D341Med (cell line): ENCODE measurements around the gene ZNF883.

Experiments
- DNase-seq: peaks from one replicate; pipeline ENCODE4 v3.0.0; 2012; ENCODE audit warnings: low spot score

The ZNF883 gene

DNA sequence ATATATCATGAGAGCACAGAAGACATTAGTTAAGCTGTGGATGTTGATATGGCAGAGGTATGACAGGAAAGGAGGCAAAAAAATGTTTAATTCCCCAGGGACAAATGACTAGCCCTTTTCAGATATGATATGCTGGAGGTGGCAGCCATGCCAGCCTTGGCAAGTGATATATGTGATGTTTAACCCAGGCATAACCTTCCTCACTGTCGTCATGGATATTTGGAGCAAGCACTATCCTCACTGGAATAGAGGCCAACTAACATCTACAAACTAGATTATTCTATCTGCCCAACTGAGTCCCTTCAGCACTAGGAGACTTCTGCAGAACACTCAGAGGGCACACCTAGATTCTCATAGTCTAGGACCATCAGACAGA is 94.0 kb downstream of the ZNF883 start:
- DNase-seq, result no peak

DNA sequence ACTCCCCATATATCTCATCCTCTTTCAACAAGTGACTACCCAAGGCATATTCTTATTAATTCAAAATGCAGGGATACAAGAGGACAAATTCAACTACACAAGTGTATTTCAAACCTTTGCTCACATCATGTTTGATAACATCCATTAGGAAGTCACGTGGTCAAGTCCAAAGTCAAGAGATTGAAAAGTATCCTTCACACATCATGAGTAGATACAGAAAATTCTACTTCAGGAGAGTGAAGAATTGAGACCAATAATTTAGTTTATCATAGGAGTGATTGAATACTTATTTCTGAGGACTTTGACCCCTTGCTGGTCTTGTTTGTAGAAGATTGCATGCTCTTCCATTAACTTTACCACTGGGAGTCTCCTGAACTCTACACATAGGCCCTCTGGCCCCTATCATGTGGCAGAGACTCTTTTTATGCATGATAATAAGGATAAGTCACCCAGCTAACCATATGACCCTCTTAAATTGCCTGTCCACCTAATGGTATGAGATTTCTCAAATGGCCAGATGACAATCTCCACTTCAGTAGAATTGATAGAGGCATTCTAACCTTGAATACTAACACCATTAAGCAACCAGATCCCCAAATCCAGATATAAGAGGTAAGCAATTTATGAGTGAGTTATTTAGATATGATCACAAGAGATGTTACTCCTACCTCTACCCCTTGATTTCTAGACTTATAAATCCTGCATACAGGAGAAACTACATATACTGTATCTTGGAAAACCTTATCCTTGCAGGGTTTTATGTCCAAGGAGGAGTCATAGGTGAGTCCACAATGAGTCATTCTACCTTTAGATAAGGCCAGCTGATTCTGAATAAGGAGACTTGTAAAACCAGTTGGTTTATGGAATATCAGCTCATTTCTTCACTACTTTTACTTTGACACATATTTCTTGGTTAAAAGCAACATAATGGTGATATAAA is 94.7 kb downstream of the ZNF883 start:
- DNase-seq, result no peak

DNA sequence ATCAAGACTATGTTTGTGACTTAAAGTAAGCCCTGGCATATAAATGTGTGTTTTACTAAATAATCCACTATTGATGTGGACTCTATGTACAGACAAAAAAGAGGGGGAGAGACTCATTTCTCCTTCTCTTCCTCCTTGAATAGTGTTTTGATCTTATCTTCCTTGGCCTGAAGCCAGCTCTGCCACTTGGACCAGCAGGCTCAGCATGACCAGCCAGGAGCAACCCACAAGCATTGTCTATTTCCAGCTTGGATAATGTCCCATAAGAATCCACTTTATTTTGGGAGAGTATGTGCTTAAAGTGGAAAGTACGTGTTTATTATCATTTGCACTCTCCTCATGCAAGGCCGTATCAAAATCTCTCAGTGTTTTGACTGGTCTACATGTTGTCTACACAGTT is 97.5 kb downstream of the ZNF883 start:
- no peak for DNase-seq

DNA sequence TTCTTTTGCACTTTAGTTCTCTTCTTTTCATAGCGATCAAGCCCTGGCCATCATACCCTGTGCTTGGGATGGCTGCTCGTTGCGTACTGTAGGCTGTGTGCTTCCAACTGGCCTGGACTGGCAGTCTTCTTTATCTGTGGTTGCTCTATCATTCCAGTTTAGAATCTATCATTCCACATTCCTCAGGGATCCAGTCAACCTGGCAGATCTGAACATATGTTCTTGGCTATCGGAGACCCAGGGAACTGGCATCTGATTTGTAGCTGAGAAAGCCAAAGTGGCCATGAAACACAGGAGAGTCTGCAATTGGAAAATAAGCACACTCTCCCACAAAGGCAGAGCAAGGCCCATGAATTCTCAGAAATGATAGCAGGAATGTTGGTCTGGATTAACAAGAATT is 98.7 kb downstream of the ZNF883 start:
- no peak for DNase-seq

DNA sequence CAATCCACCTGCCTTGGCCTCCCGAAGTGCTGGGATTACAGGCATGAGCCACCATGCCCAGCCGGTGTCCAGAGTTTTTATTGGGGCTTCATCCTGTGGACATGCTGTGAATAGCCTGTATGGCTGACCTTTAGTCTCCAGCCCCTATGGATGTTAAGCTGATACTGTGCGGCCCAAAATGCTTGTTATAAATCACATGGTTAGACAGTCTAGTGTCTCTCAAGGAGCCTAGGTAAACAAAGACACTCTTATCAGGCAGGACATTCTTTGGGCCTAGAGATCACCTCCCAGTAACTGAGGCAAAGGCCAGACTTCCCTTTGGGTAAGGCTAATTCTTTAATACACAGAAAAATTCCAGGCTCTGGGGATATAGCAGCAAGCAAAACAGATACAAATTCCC is 99.4 kb downstream of the ZNF883 start:
- DNase-seq, result no peak

DNA sequence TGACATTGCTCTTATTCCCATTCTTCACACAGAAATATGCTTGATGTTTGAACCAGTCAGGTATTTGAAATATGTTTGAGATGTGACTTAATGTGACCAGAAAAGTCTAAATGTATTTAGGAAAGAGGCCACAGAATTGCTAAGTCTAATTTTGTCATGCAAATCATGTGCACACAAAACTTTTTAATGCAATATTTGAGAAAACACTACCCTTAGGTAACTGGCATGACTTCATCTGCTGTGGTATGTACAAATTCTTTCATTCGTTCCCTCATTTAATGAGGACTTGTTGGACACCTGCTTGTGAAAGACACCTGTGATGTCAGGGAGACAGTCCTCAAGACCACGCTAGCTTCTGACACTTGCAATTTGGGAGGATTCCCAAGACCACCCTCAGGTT is 100.3 kb downstream of the ZNF883 start:
- DNase-seq, result no peak
